H9 (cell line): Measurements from ENCODE around the gene ZNF385D. TPM values are rescaled to one million over a fixed set of nuclear protein-coding genes. Genes with fewer than 3 reads are reported as not detected.

Experiments
- DNase-seq: peaks from one replicate; pipeline ENCODE4 v3.0.0-alpha.2; 2017
- H2AFZ ChIP-seq: one replicate; pipeline ENCODE4 v1.6.1; 2013; ENCODE audit warnings: mild to moderate bottlenecking, low read length, control low read depth, moderate library complexity
- H2AK5ac ChIP-seq: 2 replicates; pipeline ENCODE4 v1.6.1; 2013; ENCODE audit warnings: low read length, control low read depth, mixed read lengths; ENCODE audit not compliant: insufficient read length
- H2BK120ac ChIP-seq: one replicate; pipeline ENCODE4 v1.6.1; 2013; ENCODE audit warnings: low read depth, mild to moderate bottlenecking, low read length, control low read depth, inconsistent platforms; ENCODE audit not compliant: poor library complexity, severe bottlenecking
- H2BK12ac ChIP-seq: 2 replicates; pipeline ENCODE4 v1.6.1; 2013; ENCODE audit warnings: low read length, control low read depth, mixed read lengths, low read depth; ENCODE audit not compliant: insufficient read length
- H2BK15ac ChIP-seq: 2 replicates; pipeline ENCODE4 v1.6.1; 2013; ENCODE audit warnings: low read depth, low read length, control low read depth
- H2BK20ac ChIP-seq: one replicate; pipeline ENCODE4 v1.6.1; 2013; ENCODE audit warnings: low read depth, mild to moderate bottlenecking, low read length, control low read depth, inconsistent platforms; ENCODE audit not compliant: poor library complexity, severe bottlenecking
- H2BK5ac ChIP-seq: 2 replicates; pipeline ENCODE4 v1.6.1; 2013; ENCODE audit warnings: low read length, control low read depth, mixed read lengths; ENCODE audit not compliant: insufficient read length
- H3K14ac ChIP-seq: 2 replicates; pipeline ENCODE4 v1.6.1; 2013; ENCODE audit warnings: low read length, control low read depth; ENCODE audit not compliant: insufficient read depth
- H3K18ac ChIP-seq: 2 replicates; pipeline ENCODE4 v1.6.1; 2013; ENCODE audit warnings: low read depth, mild to moderate bottlenecking, mixed read lengths, low read length, control low read depth; ENCODE audit not compliant: insufficient read length
- H3K23ac ChIP-seq: 2 replicates; pipeline ENCODE4 v1.6.1; 2013; ENCODE audit warnings: low read length, control low read depth, mixed read lengths, low read depth; ENCODE audit not compliant: insufficient read length
- H3K23me2 ChIP-seq: 2 replicates; pipeline ENCODE4 v1.6.1; 2013; ENCODE audit warnings: low read depth, mild to moderate bottlenecking, mixed read lengths, low read length, control low read depth; ENCODE audit not compliant: insufficient read length, poor library complexity, severe bottlenecking
- H3K27ac ChIP-seq: 2 replicates; pipeline ENCODE4 v1.5.1; 2013; ENCODE audit warnings: low read length, control low read depth, mixed read lengths, low read depth; ENCODE audit not compliant: insufficient read length
- H3K27me3 ChIP-seq: 2 replicates; pipeline ENCODE4 v1.6.1; 2013; ENCODE audit warnings: low read length, control low read depth, inconsistent platforms; ENCODE audit not compliant: insufficient read depth
- H3K4ac ChIP-seq: 2 replicates; pipeline ENCODE4 v1.6.1; 2013; ENCODE audit warnings: low read depth, mild to moderate bottlenecking, control low read depth, inconsistent platforms, low read length, moderate library complexity
- H3K4me1 ChIP-seq: 2 replicates; pipeline ENCODE4 v1.6.1; 2013; ENCODE audit warnings: low read length, control low read depth, inconsistent platforms; ENCODE audit not compliant: insufficient read depth
- H3K4me2 ChIP-seq: 2 replicates; pipeline ENCODE4 v1.6.1; 2013; ENCODE audit warnings: low read length, control low read depth, mixed read lengths; ENCODE audit not compliant: insufficient read length, insufficient read depth
- H3K56ac ChIP-seq: 2 replicates; pipeline ENCODE4 v1.6.1; 2013; ENCODE audit warnings: low read depth, mild to moderate bottlenecking, mixed read lengths, low read length, control low read depth; ENCODE audit not compliant: insufficient read length
- H3K79me1 ChIP-seq: 2 replicates; pipeline ENCODE4 v1.6.1; 2013; ENCODE audit warnings: low read depth, mild to moderate bottlenecking, moderate library complexity, low read length, control low read depth, inconsistent platforms; ENCODE audit not compliant: insufficient read depth, poor library complexity, severe bottlenecking
- H3K79me2 ChIP-seq: 2 replicates; pipeline ENCODE4 v1.6.1; 2013; ENCODE audit warnings: low read length, control low read depth, inconsistent platforms; ENCODE audit not compliant: insufficient read depth
- H3K9ac ChIP-seq: 2 replicates; pipeline ENCODE4 v1.6.1; 2013; ENCODE audit warnings: low read length, control low read depth, mixed read lengths; ENCODE audit not compliant: insufficient read length; ENCODE audit errors: extremely low read depth
- H3K9me3 ChIP-seq: one replicate; pipeline ENCODE4 v1.6.1; 2013; ENCODE audit warnings: low read depth, low read length, inconsistent platforms; ENCODE audit not compliant: control insufficient read depth
- H3T11ph ChIP-seq: one replicate; pipeline ENCODE4 v1.6.1; 2013; ENCODE audit warnings: mild to moderate bottlenecking, low read length, control low read depth, inconsistent platforms
- H4K20me1 ChIP-seq: one replicate; pipeline ENCODE4 v1.6.1; 2013; ENCODE audit not compliant: control insufficient read depth, insufficient read length, insufficient read depth
- H4K5ac ChIP-seq: 2 replicates; pipeline ENCODE4 v1.6.1; 2013; ENCODE audit warnings: low read depth, mild to moderate bottlenecking, mixed read lengths, low read length, control low read depth; ENCODE audit not compliant: insufficient read length
- H4K8ac ChIP-seq: replicated peaks from 2 replicates; pipeline ENCODE4 v1.6.1; 2013; ENCODE audit warnings: low read length, control low read depth, mixed read lengths, low read depth; ENCODE audit not compliant: insufficient read length
- H4K91ac ChIP-seq: 2 replicates; pipeline ENCODE4 v1.6.1; 2013; ENCODE audit warnings: low read depth, mild to moderate bottlenecking, moderate library complexity, mixed read lengths, low read length, control low read depth; ENCODE audit not compliant: insufficient read length
- H3K27ac Mint-ChIP-seq, 3 experiments: 2 replicates in 2 of 3; 3 replicates in 1 of 3; pipeline ENCODE4 v1.8.0; 2020 to 2021; ENCODE audit warnings: mixed read lengths in 3 of 3, mild to moderate bottlenecking in 1 of 3, moderate library complexity in 1 of 3
- H3K27me3 Mint-ChIP-seq: 2 replicates; pipeline ENCODE4 v1.8.0; 2021; ENCODE audit warnings: low read depth, mild to moderate bottlenecking, moderate library complexity, mixed read lengths
- H3K36me3 Mint-ChIP-seq, 3 experiments: 2 replicates in 2 of 3; 3 replicates in 1 of 3; pipeline ENCODE4 v1.8.0; 2020 to 2021; ENCODE audit warnings: low read depth in 3 of 3, mixed read lengths in 3 of 3; ENCODE audit not compliant: insufficient read depth in 1 of 3
- H3K4me1 Mint-ChIP-seq, 2 experiments: 2 replicates each; pipeline ENCODE4 v1.8.0; 2020; ENCODE audit warnings: mixed read lengths in 2 of 2
- H3K4me3 Mint-ChIP-seq, 2 experiments: 2 replicates in 1 of 2; 3 replicates in 1 of 2; pipeline ENCODE4 v1.8.0; 2020 to 2021; ENCODE audit warnings: mild to moderate bottlenecking in 2 of 2, mixed read lengths in 2 of 2, moderate library complexity in 1 of 2
- H3K9me3 Mint-ChIP-seq, 2 experiments: 2 replicates in 1 of 2; 3 replicates in 1 of 2; pipeline ENCODE4 v1.8.0; 2020; ENCODE audit warnings: mild to moderate bottlenecking in 2 of 2, mixed read lengths in 2 of 2, moderate library complexity in 1 of 2
- WGBS: extraction: QIAGEN DNeasy Blood & Tissue Kit; methylation state at CpG from one replicate; pipeline ENCODE4 v1.1.7; 2013; ENCODE audit warnings: missing lambda C conversion rate, low lambda C conversion rate, mixed read lengths; ENCODE audit not compliant: insufficient read length; ENCODE audit errors: extremely low coverage; 5-methylcytosine and 5-hydroxymethylcytosine counted together
- total RNA-seq: library from RNA; stranded (reverse); gene quantifications from 2 replicates; pipeline ENCODE4 v1.2.1, GENCODE V29; 2021
- TF ChIP-seq, protein P1 (sequence below): fragments of 200-600 bp; sonication (generic); conservative IDR thresholded peaks from 3 replicates; pipeline ENCODE4 v1.8.0; 2021; ENCODE audit warnings: antibody characterized with exemption, mild to moderate bottlenecking

The ZNF385D gene
- total RNA-seq, 1 experiment from 2014 or later: 1.5 TPM

DNA sequence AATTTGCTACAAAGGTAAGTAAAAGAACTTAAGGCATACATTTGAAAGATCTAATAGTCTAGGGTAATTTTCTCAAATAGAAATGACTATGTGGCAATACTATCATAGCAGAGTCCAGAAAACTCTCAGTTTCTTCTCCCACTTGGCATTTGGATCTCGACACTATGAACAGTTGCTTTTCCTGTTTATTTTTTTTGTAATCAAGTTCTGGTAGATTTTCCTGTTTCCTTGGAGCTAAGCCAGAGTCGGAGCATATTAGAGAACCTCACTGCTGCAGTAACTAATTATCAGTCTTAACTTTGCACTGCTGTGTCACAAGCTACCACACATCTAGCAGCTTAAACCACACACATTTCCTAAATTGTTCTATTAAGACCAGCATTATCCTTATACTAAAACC is 44.9 kb upstream of the ZNF385D start:
- Histone ChIP-seq H3K79me2 (no peaks in the 10 kb centered on the region), H3K56ac (no peak overlapping the region), H3T11ph (no peak overlapping the region), H2BK15ac (no peak overlapping the region), H3K79me1 (no peaks in the 10 kb centered on the region), H2BK5ac (no peak overlapping the region), H3K4ac (no peak overlapping the region), H2AK5ac (no peak overlapping the region), H3K14ac (no peak overlapping the region; the same call in 1 of the 2 replicates), H4K91ac (no peak overlapping the region), H3K18ac (no peak overlapping the region), H3K23ac (no peak overlapping the region), H4K20me1 (no peaks in the 10 kb centered on the region), H3K27ac (no peak overlapping the region), H3K4me1 (no peaks in the 10 kb centered on the region), H3K23me2 (no peaks in the 10 kb centered on the region), H3K9ac (no peak overlapping the region), H4K5ac (no peak overlapping the region), H3K4me2 (no peak overlapping the region), H4K8ac (no peak overlapping the region), H2BK20ac (no peak overlapping the region), H2BK120ac (no peak overlapping the region), H3K9me3 (no peaks in the 10 kb centered on the region), H3K27me3 (no peaks in the 10 kb centered on the region), H2AFZ (no peak overlapping the region), H2BK12ac (no peak overlapping the region)
- Mint-ChIP-seq H3K4me3 (no peak overlapping the region), H3K4me1 (peaks cover 8 to 20% of the 10 kb centered on the region in 2 experiments), H3K36me3 (no peaks in the 10 kb centered on the region), H3K27me3 (no peaks in the 10 kb centered on the region), H3K27ac (no peak overlapping the region), H3K9me3 (peaks cover 4 to 5% of the 10 kb centered on the region in 2 experiments; a peak in 2 of 5 replicates)
- no CpG with 5 or more reads among the region's 2 CpGs for WGBS
- DNase-seq: no peak
- TF ChIP-seq, protein P1, sequence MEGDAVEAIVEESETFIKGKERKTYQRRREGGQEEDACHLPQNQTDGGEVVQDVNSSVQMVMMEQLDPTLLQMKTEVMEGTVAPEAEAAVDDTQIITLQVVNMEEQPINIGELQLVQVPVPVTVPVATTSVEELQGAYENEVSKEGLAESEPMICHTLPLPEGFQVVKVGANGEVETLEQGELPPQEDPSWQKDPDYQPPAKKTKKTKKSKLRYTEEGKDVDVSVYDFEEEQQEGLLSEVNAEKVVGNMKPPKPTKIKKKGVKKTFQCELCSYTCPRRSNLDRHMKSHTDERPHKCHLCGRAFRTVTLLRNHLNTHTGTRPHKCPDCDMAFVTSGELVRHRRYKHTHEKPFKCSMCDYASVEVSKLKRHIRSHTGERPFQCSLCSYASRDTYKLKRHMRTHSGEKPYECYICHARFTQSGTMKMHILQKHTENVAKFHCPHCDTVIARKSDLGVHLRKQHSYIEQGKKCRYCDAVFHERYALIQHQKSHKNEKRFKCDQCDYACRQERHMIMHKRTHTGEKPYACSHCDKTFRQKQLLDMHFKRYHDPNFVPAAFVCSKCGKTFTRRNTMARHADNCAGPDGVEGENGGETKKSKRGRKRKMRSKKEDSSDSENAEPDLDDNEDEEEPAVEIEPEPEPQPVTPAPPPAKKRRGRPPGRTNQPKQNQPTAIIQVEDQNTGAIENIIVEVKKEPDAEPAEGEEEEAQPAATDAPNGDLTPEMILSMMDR: no peak
